Measurements from ENCODE around the gene TLK1. TPM values are rescaled to one million over a fixed set of nuclear protein-coding genes. Genes with fewer than 3 reads are reported as not detected.
"Not testable (repeated sequence)": the region's sequence is repeated elsewhere in the genome, so short reads cannot be mapped to it uniquely, and the experiment has no call there.

TLK1 gene
- total RNA-seq, 1 experiment from 2014 or later: 17.4 TPM

GRCh38 chr2:171169839-171170238 lies 9.1 kb upstream of the TLK1 start:
- DNase-seq (ENCODE audit: low spot score): no peak

DNA sequence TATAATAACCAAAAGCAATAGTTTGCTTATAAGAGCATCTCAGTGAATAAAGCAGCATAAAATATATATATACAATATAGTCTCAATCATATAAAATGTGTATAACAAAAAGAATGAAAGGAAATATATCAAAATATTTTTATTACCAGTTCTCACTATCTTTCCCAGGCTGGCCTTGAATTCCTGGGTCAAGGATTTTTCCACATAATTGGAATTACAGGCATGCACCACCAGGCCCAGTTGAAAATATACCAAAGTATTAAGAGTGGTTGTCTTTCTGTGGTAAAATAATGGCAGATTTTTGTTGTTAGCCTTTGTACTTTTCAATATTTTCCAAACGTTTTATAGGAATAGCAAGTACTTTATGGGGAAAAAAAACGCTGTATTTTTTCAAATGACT lies 8.6 kb upstream of the TLK1 start:
- DNase-seq (ENCODE audit: low spot score): no peak

DNA sequence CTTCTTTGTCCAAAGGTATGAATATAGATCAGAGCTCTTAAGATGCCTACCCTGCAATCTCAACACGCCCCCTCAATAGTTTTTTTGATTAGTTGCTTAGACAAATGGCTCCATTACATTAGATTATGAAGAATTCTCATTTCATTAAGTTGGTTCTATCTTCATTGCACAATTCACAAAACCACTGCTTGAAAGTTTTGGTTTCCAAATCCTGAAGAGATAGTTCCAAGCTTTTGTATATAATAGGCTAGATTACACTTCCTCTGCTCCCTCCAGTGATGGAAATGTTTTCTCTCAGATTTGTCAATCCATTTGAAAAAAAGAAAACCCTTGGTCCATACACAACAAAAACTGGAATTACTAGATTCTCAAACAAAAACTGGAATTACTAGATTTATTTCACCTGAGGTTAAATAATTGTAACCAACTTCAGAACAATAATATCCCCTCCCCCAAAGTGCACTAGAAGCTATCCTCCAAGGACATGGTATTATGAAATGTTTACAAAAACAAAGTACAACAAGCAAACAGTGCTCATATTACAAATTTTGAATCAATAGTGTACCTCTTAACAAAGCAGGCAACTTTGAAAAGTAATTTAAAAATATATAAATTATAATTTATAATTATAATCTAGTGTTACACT lies 6.8 kb upstream of the TLK1 start:
- no peak for DNase-seq (ENCODE audit: low spot score)

DNA sequence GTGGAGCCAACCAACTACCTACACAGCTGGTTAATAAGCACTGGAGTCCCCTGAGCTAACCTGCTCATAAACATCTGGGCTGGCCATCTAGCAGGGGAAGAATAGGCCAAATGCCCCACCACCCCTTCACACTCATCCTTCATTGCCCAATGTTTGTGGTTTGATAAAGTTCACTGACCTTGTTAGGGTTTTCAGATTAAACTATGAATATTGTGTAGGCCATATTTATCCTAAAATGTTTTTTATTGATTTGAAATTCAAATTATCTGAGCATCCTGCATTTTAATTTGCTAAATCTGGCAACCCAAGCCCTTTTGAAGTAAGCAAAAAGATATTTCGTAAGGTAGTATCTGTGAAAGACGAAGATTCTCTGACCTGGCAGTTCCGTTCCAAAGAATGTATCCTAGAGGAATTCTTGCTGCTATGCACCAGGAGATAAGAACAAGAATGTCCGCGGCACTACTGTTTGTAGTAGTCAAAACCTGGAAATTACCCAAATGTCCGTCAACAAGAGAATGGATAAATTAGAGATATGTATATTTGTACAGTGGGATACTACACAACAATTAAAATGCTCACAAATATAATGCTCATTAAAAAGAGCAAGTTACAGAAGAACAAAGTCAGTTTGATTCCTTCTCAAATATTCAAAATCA lies 5.8 kb upstream of the TLK1 start:
- DNase-seq (ENCODE audit: low spot score): no peak

- no peak for DNase-seq (ENCODE audit: low spot score)
These were observed 5.3 kb upstream of the TLK1 start for GRCh38 chr2:171165967-171166327.

DNA sequence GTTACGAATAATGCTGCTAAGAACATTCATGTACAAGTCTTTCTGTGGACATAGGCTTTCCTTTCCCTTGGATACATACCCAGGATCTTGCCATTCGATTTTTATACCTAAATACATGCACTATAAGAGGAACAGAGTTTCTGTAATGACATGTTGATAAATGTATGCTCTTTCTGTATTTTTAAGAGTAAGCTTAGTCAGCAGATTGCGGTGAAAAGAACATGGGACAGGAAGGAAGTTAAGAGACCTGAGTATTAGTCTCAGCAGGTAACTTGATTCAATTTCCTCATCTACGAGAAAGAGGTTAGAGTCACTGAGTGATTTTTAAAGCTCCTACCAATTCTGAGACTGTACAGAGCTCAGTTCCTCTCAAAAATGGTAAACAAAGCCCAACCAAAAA lies 2.6 kb upstream of the TLK1 start:
- no peak for DNase-seq (ENCODE audit: low spot score)

DNA sequence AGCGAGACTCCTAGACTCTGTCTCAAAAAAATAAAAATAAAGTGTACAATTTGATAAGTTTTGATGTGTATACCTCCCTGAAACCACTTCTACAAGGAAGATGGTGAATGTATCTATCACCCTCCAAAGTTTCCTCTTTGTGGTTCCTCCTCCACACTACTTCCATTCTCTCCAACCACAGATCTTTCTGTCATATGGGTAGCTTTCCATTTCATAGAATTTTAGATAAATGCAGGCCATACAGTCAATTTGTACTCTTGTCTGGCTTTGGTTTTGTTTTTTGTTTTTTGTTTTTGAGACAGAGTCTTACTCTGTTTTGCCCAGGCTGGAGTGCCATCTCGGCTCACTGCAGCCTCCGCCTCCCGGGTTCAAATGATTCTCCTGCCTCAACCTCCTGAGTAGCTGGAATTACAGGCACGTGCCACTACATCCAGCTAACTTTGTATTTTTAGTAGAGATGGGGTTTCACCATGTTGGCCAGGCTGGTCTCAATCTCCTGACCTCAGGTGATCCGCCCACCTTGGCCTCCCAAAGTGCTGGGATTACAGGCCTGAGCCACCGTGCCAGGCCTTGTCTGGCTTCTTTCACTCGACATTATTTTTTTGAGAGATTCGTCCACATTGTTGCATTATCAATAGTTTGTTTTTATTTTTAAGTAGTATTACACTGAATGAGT lies 2.0 kb upstream of the TLK1 start:
- not testable (repeated sequence) for DNase-seq (ENCODE audit: low spot score)

DNA sequence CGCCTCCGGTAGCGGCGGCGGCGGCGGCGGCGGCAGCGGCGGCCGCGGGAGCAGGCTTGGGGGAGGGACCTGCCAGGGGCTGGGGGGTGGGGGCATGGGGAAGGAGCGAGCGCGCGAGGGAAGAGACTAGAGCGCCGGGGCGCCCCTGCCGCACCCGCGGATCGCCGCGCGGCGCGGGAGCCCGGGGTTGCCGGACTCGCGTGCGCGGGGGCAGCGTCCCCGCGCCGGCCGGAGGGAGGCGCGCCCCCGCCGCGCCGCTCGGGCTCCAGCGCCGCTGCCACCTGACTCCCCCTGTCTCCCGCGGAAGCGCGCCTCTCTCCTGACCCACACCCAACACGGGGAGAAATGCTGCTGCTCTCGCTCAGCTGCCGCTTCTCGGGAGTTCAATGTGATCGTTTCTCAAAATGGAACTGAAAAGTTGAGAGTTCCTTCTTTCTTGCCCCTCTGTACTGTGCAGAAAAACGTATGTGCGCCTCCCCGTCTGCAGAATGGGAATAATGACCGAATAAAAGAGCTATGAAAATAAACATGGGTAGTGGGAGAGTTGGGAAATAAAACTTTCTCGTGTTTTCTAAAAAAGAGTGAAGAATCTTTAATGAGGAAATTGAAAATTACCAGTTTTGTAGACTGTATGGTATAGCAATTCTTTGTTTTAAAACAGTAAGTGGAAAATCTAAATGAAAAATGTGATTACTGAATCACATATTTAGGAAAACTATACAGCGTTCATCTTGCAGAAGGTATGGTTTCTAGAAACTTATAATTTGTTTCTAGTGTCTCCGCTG lies 455 bp upstream of the TLK1 start:
- peak; percentile 60 for DNase-seq (ENCODE audit: low spot score)

- peak; percentile 24 for DNase-seq (ENCODE audit: low spot score)
These were observed 1.1 kb downstream of the TLK1 start for GRCh38 chr2:171159372-171160118.

DNA sequence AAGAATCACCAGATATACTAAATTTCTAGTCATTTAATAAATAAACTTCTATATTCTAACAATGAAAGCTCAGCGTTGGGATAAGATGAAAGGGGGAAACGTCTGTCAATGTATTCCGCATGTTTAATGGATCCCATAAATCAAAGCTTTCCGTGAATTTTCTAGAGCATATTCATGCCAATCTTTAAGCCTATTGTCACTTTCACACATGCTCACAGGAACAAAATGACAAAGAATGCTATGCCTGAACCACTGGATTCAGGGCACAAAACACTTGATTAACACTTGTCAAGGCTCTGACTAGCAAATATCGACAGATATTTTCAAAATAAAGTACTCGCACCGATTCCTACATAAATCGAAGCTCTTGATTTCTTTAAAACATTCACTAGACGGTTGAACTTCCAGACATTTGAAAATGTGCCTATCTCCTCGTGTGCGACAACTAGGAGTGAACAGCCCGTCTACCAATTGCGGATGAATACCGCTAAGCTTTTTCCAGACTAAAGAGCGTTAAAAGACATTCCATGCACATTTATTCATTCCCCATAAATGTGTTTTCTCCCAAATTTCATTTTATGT lies 1.8 kb downstream of the TLK1 start:
- DNase-seq (ENCODE audit: low spot score): peak; percentile 18

DNA sequence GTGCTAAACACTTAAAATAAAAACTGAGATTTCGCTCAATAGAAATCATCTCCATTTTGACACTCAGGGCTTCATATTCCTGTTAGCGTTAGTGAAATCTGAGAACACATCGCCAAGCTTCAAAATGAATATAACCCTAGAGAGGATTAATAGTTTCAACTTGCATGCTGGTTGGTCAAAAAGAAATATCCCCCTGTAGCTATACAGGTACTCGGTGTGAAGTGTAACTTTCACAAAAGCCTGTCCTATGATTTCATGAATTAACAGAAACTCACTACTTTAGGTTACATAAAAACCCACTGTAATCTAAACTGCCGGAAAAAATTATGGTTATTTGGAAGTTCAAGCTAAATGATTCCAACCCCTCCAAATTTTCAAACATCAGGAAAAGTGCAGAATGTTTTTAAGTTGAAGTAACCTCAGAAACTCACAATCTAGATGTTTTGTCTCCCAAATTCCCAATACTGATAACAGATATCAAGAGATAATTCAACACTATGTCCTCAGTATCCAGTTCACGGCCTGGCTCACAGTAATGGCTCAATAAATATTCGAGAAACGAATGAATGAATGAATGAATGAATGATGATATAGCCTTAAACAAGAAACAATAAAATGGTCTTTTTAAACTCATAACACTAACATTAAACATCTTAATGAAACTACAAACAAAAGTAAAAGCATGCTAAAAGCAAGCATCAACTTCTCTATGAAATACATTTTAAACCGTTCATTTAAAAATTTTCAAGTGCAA lies 2.5 kb downstream of the TLK1 start:
- DNase-seq (ENCODE audit: low spot score): no peak

- no peak for DNase-seq (ENCODE audit: low spot score)
These were observed 3.6 kb downstream of the TLK1 start for GRCh38 chr2:171157109-171157500.

DNA sequence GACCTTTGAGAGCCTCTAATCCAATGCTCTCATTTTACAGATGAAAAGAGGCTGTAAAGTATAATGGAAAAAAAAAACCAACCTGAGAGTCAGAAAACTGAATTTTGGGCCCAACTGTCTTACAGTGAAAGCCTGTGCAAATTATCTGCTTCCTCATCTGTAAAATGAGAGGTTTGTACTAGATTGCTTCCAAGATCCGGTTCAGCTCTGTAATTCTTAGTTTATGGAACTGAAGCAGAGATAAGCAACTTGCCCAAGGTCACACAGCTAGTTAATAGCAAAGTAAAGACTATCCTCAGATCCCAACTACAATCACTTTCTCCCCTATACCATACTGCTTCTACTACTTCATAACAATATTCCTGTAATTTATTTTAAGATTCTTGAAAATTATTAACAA lies 6.3 kb downstream of the TLK1 start:
- peak; percentile 29 for DNase-seq (ENCODE audit: low spot score)

GRCh38 chr2:171150694-171151285 lies 9.9 kb downstream of the TLK1 start:
- no peak for DNase-seq (ENCODE audit: low spot score)

GRCh38 chr2:171149986-171150693 lies 10.6 kb downstream of the TLK1 start:
- DNase-seq (ENCODE audit: low spot score): no peak

GRCh38 chr2:171149171-171149938 lies 11.3 kb downstream of the TLK1 start:
- no peak for DNase-seq (ENCODE audit: low spot score)

DNA sequence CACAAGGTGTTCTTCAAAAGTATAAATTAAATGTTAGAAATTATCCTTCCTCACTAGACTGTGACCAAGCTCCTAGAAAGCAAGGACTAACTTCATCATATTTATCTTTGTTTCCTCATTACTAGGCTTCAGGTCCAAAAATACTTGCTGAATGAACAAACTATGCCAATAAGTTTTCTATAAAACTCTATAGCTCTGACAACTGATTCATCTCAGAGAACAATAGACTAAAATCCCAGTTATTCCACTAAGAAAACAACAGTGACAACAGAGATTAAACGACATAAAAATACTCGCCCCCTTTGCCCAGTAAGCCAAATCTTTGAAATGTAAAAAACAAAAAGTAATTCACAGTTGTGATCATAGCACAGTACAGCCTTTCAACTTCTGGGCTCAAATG lies 13.6 kb downstream of the TLK1 start:
- DNase-seq (ENCODE audit: low spot score): no peak

GRCh38 chr2:171146633-171147032 lies 14.1 kb downstream of the TLK1 start:
- no peak for DNase-seq (ENCODE audit: low spot score)

- DNase-seq (ENCODE audit: low spot score): no peak
These were observed 14.6 kb downstream of the TLK1 start for GRCh38 chr2:171146071-171146470.

All from A172 (cell line).